SK-N-SH (cell line): Measurements from ENCODE around the gene TRPM8. TPM values are rescaled to one million over a fixed set of nuclear protein-coding genes. Genes with fewer than 3 reads are reported as not detected.
"Not testable (repeated sequence)": the region's sequence is repeated elsewhere in the genome, so short reads cannot be mapped to it uniquely, and the experiment has no call there.

Source experiments
- CTCF ChIA-PET: fragments of 300-600, 350-600 bp; formaldehyde crosslinking; extraction: SDS; loops from one replicate; lab custom pipeline; 2021; lab: Yijun Ruan, JAX
- POLR2A ChIA-PET: fragments of 350-600 bp; sonication (Branson Sonifier 250); formaldehyde crosslinking; extraction: SDS; loops from one replicate; lab custom pipeline; 2020; ENCODE audit warnings: antibody characterized with exemption, inconsistent platforms; lab: Yijun Ruan, JAX
- DNase-seq: peaks from one replicate; pipeline ENCODE4 v3.0.0; 2012
- H2AFZ ChIP-seq: fragments of 200-600 bp; sonication (generic); 2 replicates; pipeline ENCODE4 v1.8.1; 2016; ENCODE audit warnings: antibody characterized with exemption, mild to moderate bottlenecking, low read depth
- H3F3A ChIP-seq: fragments of 200-600 bp; sonication (generic); replicated peaks from 2 replicates; pipeline ENCODE3; 2016; ENCODE audit warnings: antibody characterized with exemption, mild to moderate bottlenecking; ENCODE audit not compliant: insufficient read depth
- H3K27ac ChIP-seq, 2 experiments: fragments of 200-500 bp in 1 of 2; fragments of 200-600 bp in 1 of 2; sonication (Bioruptor generic) in 1 of 2; sonication (generic), shearing (Covaris generic) in 1 of 2; 2 replicates each; pipeline versions ENCODE4 v1.5.1 to v1.6.1; 2014 to 2016; ENCODE audit warnings: low read depth in 2 of 2, inconsistent platforms in 1 of 2, low read length in 1 of 2, mild to moderate bottlenecking in 1 of 2, mixed read lengths in 1 of 2
- H3K27me3 ChIP-seq: fragments of 200-600 bp; sonication (generic), shearing (Covaris generic); 2 replicates; pipeline ENCODE4 v1.6.1; 2016; ENCODE audit warnings: mixed run types; ENCODE audit not compliant: insufficient read depth
- H3K36me3 ChIP-seq, 2 experiments: fragments of 200-500 bp in 1 of 2; fragments of 200-600 bp in 1 of 2; sonication (Bioruptor generic) in 1 of 2; sonication (generic) in 1 of 2; replicated peaks in 1 of 2; 2 replicates each; pipeline versions ENCODE3 to v1.5.1; 2014 to 2016; ENCODE audit warnings: low read length in 1 of 2, mild to moderate bottlenecking in 1 of 2; ENCODE audit not compliant: insufficient read depth in 2 of 2, control insufficient read depth in 1 of 2
- H3K4me1 ChIP-seq, 2 experiments: fragments of 200-500 bp in 1 of 2; fragments of 200-600 bp in 1 of 2; sonication (Bioruptor generic) in 1 of 2; sonication (generic), shearing (Covaris generic) in 1 of 2; 2 replicates each; pipeline versions ENCODE4 v1.5.1 to v1.6.1; 2014 to 2016; ENCODE audit warnings: low read depth in 1 of 2, low read length in 1 of 2, mixed run types in 1 of 2; ENCODE audit not compliant: insufficient read depth in 2 of 2, control insufficient read depth in 1 of 2
- H3K4me2 ChIP-seq: fragments of 200-600 bp; sonication (generic), shearing (Covaris generic); 2 replicates; pipeline ENCODE4 v1.6.1; 2017; ENCODE audit warnings: mixed run types
- H3K4me3 ChIP-seq, 2 experiments: fragments of 200-500 bp in 1 of 2; fragments of 200-600 bp in 1 of 2; sonication (Bioruptor generic) in 1 of 2; sonication (generic), shearing (Covaris generic) in 1 of 2; 2 replicates each; pipeline versions ENCODE4 v1.5.1 to v1.8.1; 2014 to 2016; ENCODE audit warnings: low read depth in 2 of 2, inconsistent platforms in 1 of 2, low read length in 1 of 2, mild to moderate bottlenecking in 1 of 2, mixed read lengths in 1 of 2, moderate library complexity in 1 of 2
- H3K79me2 ChIP-seq: fragments of 200-600 bp; sonication (generic); 2 replicates; pipeline ENCODE4 v1.8.1; 2017; ENCODE audit warnings: mild to moderate bottlenecking; ENCODE audit not compliant: insufficient read depth
- H3K9ac ChIP-seq: fragments of 200-600 bp; sonication (generic); 2 replicates; pipeline ENCODE4 v1.6.1; 2017; ENCODE audit warnings: mixed run types
- H3K9me2 ChIP-seq: fragments of 200-600 bp; sonication (generic); 2 replicates; pipeline ENCODE4 v1.6.1; 2017; ENCODE audit warnings: mixed run types
- H3K9me3 ChIP-seq: fragments of 200-600 bp; sonication (generic); 2 replicates; pipeline ENCODE4 v1.6.1; 2017; ENCODE audit warnings: mixed run types, mild to moderate bottlenecking, moderate library complexity
- H4K20me1 ChIP-seq: fragments of 200-600 bp; sonication (generic); 2 replicates; pipeline ENCODE4 v1.6.1; 2017; ENCODE audit warnings: mild to moderate bottlenecking, mixed run types; ENCODE audit not compliant: insufficient read depth
- CTCF ChIP-seq: fragments of 200-600 bp; sonication (generic); IDR thresholded peaks from 2 replicates; pipeline ENCODE4 v1.6.1; 2017; ENCODE audit warnings: antibody characterized with exemption, mild to moderate bottlenecking, moderate library complexity
- GABPA ChIP-seq: IDR thresholded peaks from 2 replicates; pipeline ENCODE4 v1.4.0; 2012; ENCODE audit warnings: low read depth, mild to moderate bottlenecking
- MAX ChIP-seq: IDR thresholded peaks from 2 replicates; pipeline ENCODE4 v1.4.0; 2012; ENCODE audit warnings: low read depth
- NRF1 ChIP-seq: IDR thresholded peaks from 2 replicates; pipeline ENCODE4 v1.6.1; 2012; ENCODE audit warnings: low read depth, mild to moderate bottlenecking, low read length
- RCOR1 ChIP-seq: fragments of 150-350 bp; IDR thresholded peaks from 2 replicates; pipeline ENCODE4 v1.6.1; 2017; ENCODE audit warnings: antibody characterized with exemption, low read length
- SIN3A ChIP-seq: IDR thresholded peaks from 2 replicates; pipeline ENCODE4 v1.6.1; 2012; ENCODE audit warnings: low read depth, mild to moderate bottlenecking, low read length, moderate library complexity, borderline replicate concordance
- SMC3 ChIP-seq: IDR thresholded peaks from 2 replicates; pipeline ENCODE4 v1.6.1; 2012; ENCODE audit warnings: low read depth, low read length, improper control_type of control experiment
- USF2 ChIP-seq: fragments of 150-350 bp; IDR thresholded peaks from 2 replicates; pipeline ENCODE4 v1.6.1; 2017; ENCODE audit warnings: antibody characterized with exemption, low read length, low read depth, borderline replicate concordance
- WGBS: methylation state at CpG from one replicate; pipeline ENCODE4 v1.1.6; 2017; ENCODE audit warnings: low lambda C conversion rate; 5-methylcytosine and 5-hydroxymethylcytosine counted together
- polyA plus RNA-seq, 3 experiments: library from polyadenylated mRNA; depleted of rRNA; stranded (reverse); fragments of >200 nt; gene quantifications; 2 replicates each; pipeline ENCODE4 v1.2.3, GENCODE V29; 2012

Gene TRPM8
- polyA plus RNA-seq, 1 of the 3 experiments (the other 2 are of a cell fraction) = 0.85 TPM

- H2AFZ ChIP-seq, DNase-seq, H3K79me2 ChIP-seq, H3K4me3 ChIP-seq, H3K27me3 ChIP-seq, H4K20me1 ChIP-seq, H3K9me2 ChIP-seq, H3K4me2 ChIP-seq, H3K36me3 ChIP-seq, H3K9me3 ChIP-seq, H3K9ac ChIP-seq, H3F3A ChIP-seq, H3K27ac ChIP-seq, POLR2A ChIA-PET: not testable (repeated sequence)
- 99% methylated on average over 14 of the region's 29 CpGs for WGBS
- H3K4me1 ChIP-seq = peaks cover 3 to 16% of the 10 kb centered on the region in 2 experiments; a peak in 3 of 4 replicates
- CTCF ChIA-PET = interaction anchor here (1.2 to 2.9 kb wide), 2 partner anchors 528 to 572 kb away, joined by 4 to 12 read pairs; no protein-coding TSS in a partner anchor
Measured at GRCh38 chr2:233972460-233972859, 55.3 kb downstream of the TRPM8 start.

- Histone ChIP-seq H3K4me1 (peaks cover 3 to 17% of the 10 kb centered on the region in 2 experiments; a peak in 3 of 4 replicates), H3K4me2 (no peak overlapping the region), H3F3A (no peaks in the 10 kb centered on the region), H3K9me2 (no peaks in the 10 kb centered on the region), H3K9me3 (no peaks in the 10 kb centered on the region), H3K79me2 (no peaks in the 10 kb centered on the region), H3K27ac (no peak overlapping the region), H2AFZ (0 out of 2 replicates have a peak overlapping the region, but pooled peaks have one; percentile 36), H4K20me1 (no peaks in the 10 kb centered on the region), H3K9ac (no peak overlapping the region), H3K36me3 (no peaks in the 10 kb centered on the region), H3K27me3 (no peaks in the 10 kb centered on the region), H3K4me3 (no peak overlapping the region)
- no peak for DNase-seq
- ChIA-PET POLR2A (no interaction called here), CTCF (interaction anchor here (0.9 to 2.9 kb wide), 3 partner anchors 9 to 572 kb away, joined by 3 to 12 read pairs (median 4); no protein-coding TSS in a partner anchor)
- 94% methylated on average over 11 of the region's 13 CpGs for WGBS
- TF ChIP-seq RCOR1 (no peak), SIN3A (no peak), USF2 (no peak), CTCF (no peak), SMC3 (no peak), GABPA (no peak)
Measured at GRCh38 chr2:233972941-233973575, 55.9 kb downstream of the TRPM8 start.

GRCh38 chr2:233973786-233974185 lies 56.6 kb downstream of the TRPM8 start:
- DNase-seq = no peak
- H3K9me3 ChIP-seq = no peaks in the 10 kb centered on the region
- H3F3A ChIP-seq = no peaks in the 10 kb centered on the region
- H3K9ac ChIP-seq = 0 out of 2 replicates have a peak overlapping the region, but pooled peaks have one; percentile 7
- no peaks in the 10 kb centered on the region for H3K79me2 ChIP-seq
- H3K27me3 ChIP-seq = no peaks in the 10 kb centered on the region
- ChIA-PET CTCF (interaction anchor here (0.9 to 2.9 kb wide), 3 partner anchors 10 to 571 kb away, joined by 3 to 12 read pairs (median 4); no protein-coding TSS in a partner anchor), POLR2A (no interaction called here)
- no peak for TF ChIP-seq NRF1
- no peak for TF ChIP-seq MAX
- H3K9me2 ChIP-seq = no peaks in the 10 kb centered on the region
- H3K4me3 ChIP-seq = no peak overlapping the region
- H3K27ac ChIP-seq = peak overlapping the region in 1 of 2 experiments; percentile 77; a peak in 1 of 4 replicates
- peaks cover 3 to 17% of the 10 kb centered on the region in 2 experiments; a peak in 3 of 4 replicates for H3K4me1 ChIP-seq
- H3K4me2 ChIP-seq = no peak overlapping the region
- no peaks in the 10 kb centered on the region for H3K36me3 ChIP-seq
- no peaks in the 10 kb centered on the region for H4K20me1 ChIP-seq
- peak overlapping the region; percentile 36; the same call in 1 of the 2 replicates for H2AFZ ChIP-seq
- WGBS = 86% methylated on average over 6 of the region's 6 CpGs
